ENCODE results near the gene TESK1.
"Not testable (repeated sequence)": the region's sequence is repeated elsewhere in the genome, so short reads cannot be mapped to it uniquely, and the experiment has no call there.

TESK1 gene

GRCh38 chr9:35579130-35579529 is 25.9 kb upstream of the TESK1 start:
- DNase-seq (ENCODE audit: low read depth in 1 of 2, low spot score in 1 of 2) = no peak

- DNase-seq (ENCODE audit: low read depth in 1 of 2, low spot score in 1 of 2) = not testable (repeated sequence)
Observed at GRCh38 chr9:35579659-35580227, 25.3 kb upstream of the TESK1 start.

- DNase-seq (ENCODE audit: low read depth in 1 of 2, low spot score in 1 of 2) = not testable (repeated sequence)
Observed at GRCh38 chr9:35583521-35583920, 21.5 kb upstream of the TESK1 start.

- DNase-seq (ENCODE audit: low read depth in 1 of 2, low spot score in 1 of 2) = not testable (repeated sequence)
Observed at GRCh38 chr9:35584681-35585080, 20.4 kb upstream of the TESK1 start.

- not testable (repeated sequence) for DNase-seq (ENCODE audit: low read depth in 1 of 2, low spot score in 1 of 2)
Observed at GRCh38 chr9:35588506-35588905, 16.6 kb upstream of the TESK1 start.

- no peak for DNase-seq (ENCODE audit: low read depth in 1 of 2, low spot score in 1 of 2)
Observed at GRCh38 chr9:35593581-35593980, 11.5 kb upstream of the TESK1 start.

DNA sequence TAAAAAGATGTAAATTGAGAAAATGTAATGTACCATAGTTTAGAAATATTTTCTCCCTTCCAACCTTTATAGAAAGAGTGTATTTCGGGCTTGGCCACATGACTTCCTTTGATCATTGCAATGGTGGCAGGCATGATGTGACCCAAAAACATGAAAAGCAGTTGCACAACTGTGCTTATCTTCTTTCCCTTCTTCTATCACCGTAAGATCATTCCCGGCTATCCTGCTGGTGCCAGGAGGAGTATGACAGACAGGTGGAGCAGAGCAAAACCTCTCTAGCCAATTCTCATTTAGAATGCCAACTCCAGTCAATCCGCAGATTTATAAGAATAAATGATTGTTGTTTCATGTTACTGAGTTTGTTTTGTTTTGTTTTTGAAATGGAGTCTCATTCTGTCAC is 10.6 kb upstream of the TESK1 start:
- DNase-seq (ENCODE audit: low read depth in 1 of 2, low spot score in 1 of 2) = no peak

- not testable (repeated sequence) for DNase-seq (ENCODE audit: low read depth in 1 of 2, low spot score in 1 of 2)
Observed at GRCh38 chr9:35596907-35597306, 8.2 kb upstream of the TESK1 start.

GRCh38 chr9:35598866-35599590 is 6.0 kb upstream of the TESK1 start:
- DNase-seq (ENCODE audit: low read depth in 1 of 2, low spot score in 1 of 2) = no peak

DNA sequence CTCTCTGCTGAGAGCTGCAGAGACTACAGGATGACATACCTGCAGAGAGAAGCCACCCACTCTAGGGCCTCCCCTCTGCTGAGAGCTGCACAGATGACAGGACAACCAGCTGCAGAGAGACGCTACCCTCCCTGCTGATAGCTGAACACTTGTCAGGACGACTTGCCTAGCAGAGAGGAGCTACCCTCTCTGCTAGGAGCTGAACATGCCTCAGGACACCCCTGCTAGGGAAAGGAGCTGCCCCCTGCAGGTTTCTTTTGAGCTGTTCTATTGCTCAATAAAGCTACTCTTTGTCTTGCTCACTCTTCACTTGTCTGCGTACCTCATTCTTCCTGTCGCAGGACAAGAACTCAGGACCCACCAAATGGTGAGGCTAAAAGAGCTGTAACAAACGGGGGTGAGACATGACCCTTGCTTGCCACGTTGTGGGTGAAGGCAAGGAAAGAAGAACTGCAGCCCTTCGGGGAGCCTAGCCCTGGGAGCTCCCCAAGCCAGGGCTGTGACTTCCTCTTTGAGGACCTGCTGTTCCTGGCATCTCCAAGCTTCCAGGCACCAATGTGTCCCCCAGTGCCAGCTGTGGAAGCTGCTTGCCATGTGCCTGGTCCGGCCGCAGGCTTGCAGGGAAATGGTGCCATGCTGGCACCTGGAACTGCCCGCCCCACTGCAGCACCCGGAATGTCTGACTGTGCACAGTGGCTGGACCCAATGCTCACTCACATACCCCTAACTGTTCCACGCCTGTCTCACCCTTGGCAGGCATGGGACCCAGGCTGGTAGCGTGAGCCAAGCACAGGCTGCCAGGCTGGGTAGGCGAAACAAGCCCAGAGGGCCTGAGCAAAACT is 5.1 kb upstream of the TESK1 start:
- DNase-seq (ENCODE audit: low read depth in 1 of 2, low spot score in 1 of 2) = no peak

- no peak for DNase-seq (ENCODE audit: low read depth in 1 of 2, low spot score in 1 of 2)
Observed at GRCh38 chr9:35603506-35603985, 1.5 kb upstream of the TESK1 start.

GRCh38 chr9:35603986-35604577 is 980 bp upstream of the TESK1 start:
- peak; percentile 98 to 99 for DNase-seq (ENCODE audit: low read depth in 1 of 2, low spot score in 1 of 2)

GRCh38 chr9:35605351-35606137 is 482 bp downstream of the TESK1 start:
- no peak for DNase-seq (ENCODE audit: low read depth in 1 of 2, low spot score in 1 of 2)

- no peak for DNase-seq (ENCODE audit: low read depth in 1 of 2, low spot score in 1 of 2)
Observed at GRCh38 chr9:35606138-35606504, 1.1 kb downstream of the TESK1 start.

DNA sequence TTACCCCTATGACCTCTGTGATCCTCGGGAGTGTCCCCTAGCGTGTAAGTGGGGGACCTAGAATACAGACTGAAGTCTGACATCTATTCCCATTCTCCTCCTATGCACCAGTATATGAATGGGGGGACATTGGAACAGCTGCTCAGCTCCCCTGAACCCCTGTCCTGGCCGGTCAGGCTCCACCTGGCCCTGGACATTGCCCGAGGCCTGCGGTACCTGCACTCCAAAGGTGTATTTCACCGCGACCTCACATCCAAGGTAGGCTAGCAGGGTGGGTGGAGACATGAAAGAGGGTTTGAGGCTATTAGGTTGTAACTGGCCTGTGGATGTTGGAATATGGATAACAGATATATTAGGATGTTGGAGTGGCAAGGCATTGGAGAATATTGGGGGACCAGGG is 1.7 kb downstream of the TESK1 start:
- no peak for DNase-seq (ENCODE audit: low read depth in 1 of 2, low spot score in 1 of 2)

- no peak for DNase-seq (ENCODE audit: low read depth in 1 of 2, low spot score in 1 of 2)
Observed at GRCh38 chr9:35608221-35608620, 3.2 kb downstream of the TESK1 start.

- no peak for DNase-seq (ENCODE audit: low read depth in 1 of 2, low spot score in 1 of 2)
Observed at GRCh38 chr9:35609001-35609819, 4.1 kb downstream of the TESK1 start.

- DNase-seq (ENCODE audit: low read depth in 1 of 2, low spot score in 1 of 2) = no peak
Observed at GRCh38 chr9:35609820-35610163, 4.7 kb downstream of the TESK1 start.

DNA sequence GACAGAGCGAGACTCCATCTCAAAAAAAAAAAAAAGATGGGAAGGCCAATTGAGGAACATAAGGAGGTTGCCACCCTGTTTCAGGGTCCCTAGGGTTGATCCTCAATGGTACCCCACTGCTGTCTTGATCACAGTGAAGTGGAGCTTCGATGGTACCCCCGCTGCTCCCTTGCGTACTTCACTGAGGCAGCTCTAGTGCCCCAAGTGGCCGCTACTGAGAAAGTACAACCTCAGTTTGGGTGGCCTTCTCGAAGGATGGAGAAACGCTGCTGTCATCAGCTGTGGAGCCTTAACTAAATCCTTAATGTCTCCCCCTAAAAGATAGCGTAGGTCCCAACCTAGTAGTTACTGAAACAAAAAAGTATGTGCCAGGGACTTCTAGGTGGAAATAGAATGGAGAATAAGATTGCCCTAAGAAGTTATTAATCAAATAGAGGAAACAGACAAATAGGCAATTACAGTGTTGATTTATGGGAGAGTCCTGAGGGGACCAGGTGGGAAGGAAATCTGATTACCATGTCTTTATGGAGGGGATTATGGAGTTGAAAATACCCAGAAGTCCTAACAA is 6.3 kb downstream of the TESK1 start:
- DNase-seq (ENCODE audit: low read depth in 1 of 2, low spot score in 1 of 2) = peak in 1 of 2 donors; percentile 39

DNA sequence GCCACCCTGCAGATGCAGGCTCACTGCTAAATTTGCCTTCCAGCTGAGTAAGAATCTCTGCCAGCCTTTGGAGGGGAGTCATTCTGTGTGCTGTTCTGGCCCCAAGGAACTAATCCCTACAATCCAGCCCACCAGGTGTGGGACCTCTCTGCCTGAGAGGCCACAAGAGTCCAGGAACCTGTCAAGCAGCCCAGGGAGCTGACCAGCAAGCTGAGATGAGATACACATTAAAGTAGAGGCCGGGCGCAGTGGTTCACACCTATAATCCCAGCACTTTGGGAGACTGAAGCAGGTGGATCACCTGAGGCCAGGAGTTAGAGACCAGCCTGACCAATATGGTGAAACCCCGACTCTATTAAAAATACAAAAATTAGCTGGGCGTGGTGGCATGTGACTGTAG is 7.0 kb downstream of the TESK1 start:
- not testable (repeated sequence) for DNase-seq (ENCODE audit: low read depth in 1 of 2, low spot score in 1 of 2)
